Esophagus squamous epithelium (tissue), 5 donors: ENCODE results near the gene AFP. TPM values are rescaled to one million over a fixed set of nuclear protein-coding genes. Genes with fewer than 3 reads are reported as not detected.

Experiments used
- DNase-seq: peaks from one replicate; lab custom pipeline; 2025; lab: John Stamatoyannopoulos, UW
- H3K27ac ChIP-seq, 4 donors: fragments of 200-600 bp; sonication (generic); one replicate each; pipeline ENCODE4 v1.5.1; 2016 to 2019; ENCODE audit warnings: mild to moderate bottlenecking in 1 of 4
- H3K27me3 ChIP-seq, 4 donors: fragments of 200-600 bp; sonication (generic); 1 replicate in 3 of 4; 2 replicates in 1 of 4; pipeline versions ENCODE4 v1.5.1 to v1.6.0; 2017 to 2021; ENCODE audit warnings: antibody characterized with exemption in 1 of 4
- H3K36me3 ChIP-seq, 3 donors: fragments of 200-600 bp; sonication (generic); one replicate each; pipeline ENCODE4 v1.5.1; 2016 to 2019
- H3K4me1 ChIP-seq, 3 donors: fragments of 200-600 bp; sonication (generic); one replicate each; pipeline ENCODE4 v1.5.1; 2017 to 2019
- H3K4me3 ChIP-seq, 4 donors: fragments of 200-600 bp; sonication (generic); 1 replicate in 3 of 4; 2 replicates in 1 of 4; pipeline ENCODE4 v1.5.1; 2016 to 2019; ENCODE audit warnings: mild to moderate bottlenecking in 2 of 4, moderate library complexity in 1 of 4
- H3K9me3 ChIP-seq, 3 donors: fragments of 200-600 bp; sonication (generic); one replicate each; pipeline ENCODE4 v1.5.1; 2016 to 2019
- POLR2A ChIP-seq, 4 donors: fragments of 450-650 bp; IDR thresholded peaks; one replicate each; pipeline ENCODE4 v1.6.1; 2017; ENCODE audit warnings: antibody characterized with exemption in 4 of 4, mild to moderate bottlenecking in 4 of 4, moderate library complexity in 3 of 4
- WGBS, 2 donors: methylation state at CpG; one replicate each; pipeline ENCODE4 v1.1.5; 2018; 5-methylcytosine and 5-hydroxymethylcytosine counted together
- intact Hi-C: fragments of 100-400 bp; cut with DNase I; formaldehyde crosslinking; loops from one replicate; pipeline ENCODE4 v1.15.0; 2022
- total RNA-seq, 4 donors: library from RNA; depleted of rRNA; stranded (reverse); fragments of >200 nt; gene quantifications; one replicate each; pipeline ENCODE4 v1.1.0, GENCODE V29; 2016
- TF ChIP-seq, protein P1 (sequence below), 6 experiments: fragments of 450-650 bp in 4 of 6; fragments of 200-600 bp in 2 of 6; sonication (generic) in 2 of 6; IDR thresholded peaks; one replicate each; pipeline ENCODE4 v1.5.1; 2016 to 2019; ENCODE audit warnings: antibody characterized with exemption in 6 of 6, mild to moderate bottlenecking in 4 of 6, moderate library complexity in 4 of 6
- donor health status: DM: yes; HTN: yes; CAD: no.

Gene AFP
- total RNA-seq, 4 donors from 2014 or later = not detected

DNA sequence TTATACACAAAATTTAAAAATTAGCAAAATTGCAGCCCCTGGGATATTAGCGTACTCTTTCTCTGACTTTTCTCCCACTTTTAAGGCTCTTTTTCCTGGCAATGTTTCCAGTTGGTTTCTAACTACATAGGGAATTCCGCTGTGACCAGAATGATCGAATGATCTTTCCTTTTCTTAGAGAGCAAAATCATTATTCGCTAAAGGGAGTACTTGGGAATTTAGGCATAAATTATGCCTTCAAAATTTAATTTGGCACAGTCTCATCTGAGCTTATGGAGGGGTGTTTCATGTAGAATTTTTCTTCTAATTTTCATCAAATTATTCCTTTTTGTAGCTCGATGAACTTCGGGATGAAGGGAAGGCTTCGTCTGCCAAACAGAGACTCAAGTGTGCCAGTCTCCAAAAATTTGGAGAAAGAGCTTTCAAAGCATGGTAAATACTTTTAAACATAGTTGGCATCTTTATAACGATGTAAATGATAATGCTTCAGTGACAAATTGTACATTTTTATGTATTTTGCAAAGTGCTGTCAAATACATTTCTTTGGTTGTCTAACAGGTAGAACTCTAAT, 26.0 kb upstream of the AFP start:
- no peaks in the 10 kb centered on the region for H3K36me3 ChIP-seq
- DNase-seq = no peak
- 83 to 84% methylated on average over 8 of the region's 8 CpGs for WGBS, 2 donors
- H3K9me3 ChIP-seq = no peaks in the 10 kb centered on the region
- H3K4me3 ChIP-seq = no peak overlapping the region
- intact Hi-C loops = no loop called here
- TF ChIP-seq, protein P1, sequence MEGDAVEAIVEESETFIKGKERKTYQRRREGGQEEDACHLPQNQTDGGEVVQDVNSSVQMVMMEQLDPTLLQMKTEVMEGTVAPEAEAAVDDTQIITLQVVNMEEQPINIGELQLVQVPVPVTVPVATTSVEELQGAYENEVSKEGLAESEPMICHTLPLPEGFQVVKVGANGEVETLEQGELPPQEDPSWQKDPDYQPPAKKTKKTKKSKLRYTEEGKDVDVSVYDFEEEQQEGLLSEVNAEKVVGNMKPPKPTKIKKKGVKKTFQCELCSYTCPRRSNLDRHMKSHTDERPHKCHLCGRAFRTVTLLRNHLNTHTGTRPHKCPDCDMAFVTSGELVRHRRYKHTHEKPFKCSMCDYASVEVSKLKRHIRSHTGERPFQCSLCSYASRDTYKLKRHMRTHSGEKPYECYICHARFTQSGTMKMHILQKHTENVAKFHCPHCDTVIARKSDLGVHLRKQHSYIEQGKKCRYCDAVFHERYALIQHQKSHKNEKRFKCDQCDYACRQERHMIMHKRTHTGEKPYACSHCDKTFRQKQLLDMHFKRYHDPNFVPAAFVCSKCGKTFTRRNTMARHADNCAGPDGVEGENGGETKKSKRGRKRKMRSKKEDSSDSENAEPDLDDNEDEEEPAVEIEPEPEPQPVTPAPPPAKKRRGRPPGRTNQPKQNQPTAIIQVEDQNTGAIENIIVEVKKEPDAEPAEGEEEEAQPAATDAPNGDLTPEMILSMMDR (IDR thresholded peaks at IDR 0.05) = no peak
- TF ChIP-seq POLR2A (IDR thresholded peaks at IDR 0.05) = no peak
- H3K4me1 ChIP-seq = no peaks in the 10 kb centered on the region
- H3K27ac ChIP-seq = no peak overlapping the region
- no peaks in the 10 kb centered on the region for H3K27me3 ChIP-seq

DNA sequence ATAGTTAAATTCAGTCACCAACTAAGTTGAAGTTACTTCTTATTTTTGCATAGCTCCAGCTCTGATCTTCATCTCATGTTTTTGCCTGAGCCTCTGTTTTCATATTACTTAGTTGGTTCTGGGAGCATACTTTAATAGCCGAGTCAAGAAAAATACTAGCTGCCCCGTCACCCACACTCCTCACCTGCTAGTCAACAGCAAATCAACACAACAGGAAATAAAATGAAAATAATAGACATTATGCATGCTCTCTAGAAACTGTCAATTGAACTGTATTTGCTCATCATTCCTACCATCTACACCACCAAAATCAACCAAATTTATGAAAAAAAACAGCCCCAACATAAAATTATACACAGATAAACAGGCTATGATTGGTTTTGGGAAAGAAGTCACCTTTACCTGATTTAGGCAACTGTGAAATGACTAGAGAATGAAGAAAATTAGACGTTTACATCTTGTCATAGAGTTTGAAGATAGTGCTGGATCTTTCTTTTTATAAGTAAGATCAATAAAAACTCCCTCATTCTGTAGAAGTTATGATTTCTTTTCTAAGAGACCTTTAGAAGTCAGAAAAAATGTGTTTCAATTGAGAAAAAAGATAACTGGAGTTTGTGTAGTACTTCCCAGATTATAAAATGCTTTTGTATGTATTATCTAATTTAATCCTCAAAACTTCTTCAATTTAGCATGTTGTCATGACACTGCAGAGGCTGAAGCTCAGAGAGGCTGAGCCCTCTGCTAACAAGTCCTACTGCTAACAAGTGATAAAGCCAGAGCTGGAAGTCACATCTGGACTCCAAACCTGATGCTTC, 24.9 kb upstream of the AFP start:
- H3K4me3 ChIP-seq = no peak overlapping the region
- H3K4me1 ChIP-seq = no peaks in the 10 kb centered on the region
- no peak overlapping the region for H3K27ac ChIP-seq
- intact Hi-C loops = no loop called here
- no peaks in the 10 kb centered on the region for H3K36me3 ChIP-seq
- no peak for TF ChIP-seq POLR2A (IDR thresholded peaks at IDR 0.05)
- H3K9me3 ChIP-seq = no peaks in the 10 kb centered on the region
- WGBS, 2 donors = 64 to 86% methylated on average over 3 of the region's 3 CpGs
- no peak for DNase-seq
- no peaks in the 10 kb centered on the region for H3K27me3 ChIP-seq

DNA sequence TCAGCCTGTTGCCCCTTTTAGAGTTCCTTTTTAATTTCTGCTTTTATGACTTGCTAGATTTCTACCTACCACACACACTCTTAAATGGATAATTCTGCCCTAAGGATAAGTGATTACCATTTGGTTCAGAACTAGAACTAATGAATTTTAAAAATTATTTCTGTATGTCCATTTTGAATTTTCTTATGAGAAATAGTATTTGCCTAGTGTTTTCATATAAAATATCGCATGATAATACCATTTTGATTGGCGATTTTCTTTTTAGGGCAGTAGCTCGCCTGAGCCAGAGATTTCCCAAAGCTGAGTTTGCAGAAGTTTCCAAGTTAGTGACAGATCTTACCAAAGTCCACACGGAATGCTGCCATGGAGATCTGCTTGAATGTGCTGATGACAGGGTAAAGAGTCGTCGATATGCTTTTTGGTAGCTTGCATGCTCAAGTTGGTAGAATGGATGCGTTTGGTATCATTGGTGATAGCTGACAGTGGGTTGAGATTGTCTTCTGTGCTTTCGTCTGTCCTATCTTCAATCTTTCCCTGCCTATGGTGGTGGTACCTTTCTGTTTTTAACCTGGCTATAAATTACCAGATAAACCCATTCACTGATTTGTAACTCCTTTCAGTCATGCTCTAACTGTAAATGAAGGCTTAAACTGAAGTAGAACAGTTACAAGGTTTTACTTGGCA, 24.1 kb upstream of the AFP start:
- Histone ChIP-seq H3K4me1 (no peaks in the 10 kb centered on the region), H3K4me3 (no peak overlapping the region), H3K36me3 (no peaks in the 10 kb centered on the region), H3K9me3 (no peaks in the 10 kb centered on the region), H3K27ac (no peak overlapping the region), H3K27me3 (no peaks in the 10 kb centered on the region)
- intact Hi-C loops = no loop called here
- TF ChIP-seq, protein P1 (IDR thresholded peaks at IDR 0.05) = no peak
- no peak for TF ChIP-seq POLR2A (IDR thresholded peaks at IDR 0.05)
- 88 to 96% methylated on average over 8 of the region's 8 CpGs for WGBS, 2 donors
- DNase-seq = no peak

DNA sequence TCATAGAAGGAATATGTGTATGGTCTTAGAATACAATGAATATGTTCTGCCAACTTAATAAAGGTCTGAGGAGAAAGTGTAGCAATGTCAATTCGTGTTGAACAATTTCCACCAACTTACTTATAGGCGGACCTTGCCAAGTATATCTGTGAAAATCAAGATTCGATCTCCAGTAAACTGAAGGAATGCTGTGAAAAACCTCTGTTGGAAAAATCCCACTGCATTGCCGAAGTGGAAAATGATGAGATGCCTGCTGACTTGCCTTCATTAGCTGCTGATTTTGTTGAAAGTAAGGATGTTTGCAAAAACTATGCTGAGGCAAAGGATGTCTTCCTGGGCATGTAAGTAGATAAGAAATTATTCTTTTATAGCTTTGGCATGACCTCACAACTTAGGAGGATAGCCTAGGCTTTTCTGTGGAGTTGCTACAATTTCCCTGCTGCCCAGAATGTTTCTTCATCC, 22.7 kb upstream of the AFP start:
- intact Hi-C loops = no loop called here
- no peak for TF ChIP-seq POLR2A (IDR thresholded peaks at IDR 0.05)
- TF ChIP-seq, protein P1 (IDR thresholded peaks at IDR 0.05) = no peak
- Histone ChIP-seq H3K4me1 (no peaks in the 10 kb centered on the region), H3K36me3 (no peaks in the 10 kb centered on the region), H3K9me3 (no peaks in the 10 kb centered on the region), H3K27me3 (no peaks in the 10 kb centered on the region), H3K27ac (no peak overlapping the region), H3K4me3 (no peak overlapping the region)
- WGBS, 2 donors = 75 to 83% methylated on average over 4 of the region's 4 CpGs
- no peak for DNase-seq

DNA sequence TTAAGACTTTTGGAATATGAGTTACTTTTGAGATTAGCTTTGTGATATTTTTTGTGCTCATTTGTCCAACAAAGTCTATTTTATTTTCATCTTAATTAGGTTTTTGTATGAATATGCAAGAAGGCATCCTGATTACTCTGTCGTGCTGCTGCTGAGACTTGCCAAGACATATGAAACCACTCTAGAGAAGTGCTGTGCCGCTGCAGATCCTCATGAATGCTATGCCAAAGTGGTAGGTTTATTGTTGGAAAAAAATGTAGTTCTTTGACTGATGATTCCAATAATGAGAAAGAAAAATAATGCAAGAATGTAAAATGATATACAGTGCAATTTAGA, 21.1 kb upstream of the AFP start:
- no peak for DNase-seq

More for the DNA sequence above, 21.1 kb upstream of the AFP start:
- H3K27ac ChIP-seq = no peak overlapping the region
- no peak for TF ChIP-seq POLR2A (IDR thresholded peaks at IDR 0.05)
- TF ChIP-seq, protein P1 (IDR thresholded peaks at IDR 0.05) = no peak
- WGBS, 2 donors = 53 to 57% methylated on average over 2 of the region's 2 CpGs
- no peaks in the 10 kb centered on the region for H3K4me1 ChIP-seq
- no peaks in the 10 kb centered on the region for H3K27me3 ChIP-seq
- H3K36me3 ChIP-seq = no peaks in the 10 kb centered on the region
- no peak overlapping the region for H3K4me3 ChIP-seq
- no peaks in the 10 kb centered on the region for H3K9me3 ChIP-seq
- intact Hi-C loops = no loop called here
